ENCODE results near the gene DENND1A.

GRCh38 chr9:123923377-123923776 is 6.5 kb downstream of the DENND1A start:
- TF ChIP-seq, protein P1, sequence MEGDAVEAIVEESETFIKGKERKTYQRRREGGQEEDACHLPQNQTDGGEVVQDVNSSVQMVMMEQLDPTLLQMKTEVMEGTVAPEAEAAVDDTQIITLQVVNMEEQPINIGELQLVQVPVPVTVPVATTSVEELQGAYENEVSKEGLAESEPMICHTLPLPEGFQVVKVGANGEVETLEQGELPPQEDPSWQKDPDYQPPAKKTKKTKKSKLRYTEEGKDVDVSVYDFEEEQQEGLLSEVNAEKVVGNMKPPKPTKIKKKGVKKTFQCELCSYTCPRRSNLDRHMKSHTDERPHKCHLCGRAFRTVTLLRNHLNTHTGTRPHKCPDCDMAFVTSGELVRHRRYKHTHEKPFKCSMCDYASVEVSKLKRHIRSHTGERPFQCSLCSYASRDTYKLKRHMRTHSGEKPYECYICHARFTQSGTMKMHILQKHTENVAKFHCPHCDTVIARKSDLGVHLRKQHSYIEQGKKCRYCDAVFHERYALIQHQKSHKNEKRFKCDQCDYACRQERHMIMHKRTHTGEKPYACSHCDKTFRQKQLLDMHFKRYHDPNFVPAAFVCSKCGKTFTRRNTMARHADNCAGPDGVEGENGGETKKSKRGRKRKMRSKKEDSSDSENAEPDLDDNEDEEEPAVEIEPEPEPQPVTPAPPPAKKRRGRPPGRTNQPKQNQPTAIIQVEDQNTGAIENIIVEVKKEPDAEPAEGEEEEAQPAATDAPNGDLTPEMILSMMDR (IDR thresholded peaks at IDR 0.05; ENCODE audit: insufficient read depth, low read depth, low read length), result no peak
- TF ChIP-seq EZH2 (IDR thresholded peaks at IDR 0.05; ENCODE audit: insufficient read depth, low read length), result no peak

Measured in astrocyte (in vitro differentiated cells and primary cell).